K562 (cell line): Measurements from ENCODE around the gene DNAL4. TPM values are rescaled to one million over a fixed set of nuclear protein-coding genes. Genes with fewer than 3 reads are reported as not detected.

Source experiments
- BRF2 ChIP-seq: IDR thresholded peaks from 3 replicates; pipeline ENCODE4 v1.6.1; 2011; ENCODE audit warnings: borderline replicate concordance, mild to moderate bottlenecking; ENCODE audit not compliant: insufficient read length, insufficient read depth
- CREM ChIP-seq: IDR thresholded peaks from 2 replicates; pipeline ENCODE4 v1.6.1; 2014; ENCODE audit warnings: antibody characterized with exemption, low read depth
- DNMT1 ChIP-seq: fragments of 450-650 bp; IDR thresholded peaks from 2 replicates; pipeline ENCODE4 v1.6.1; 2016; ENCODE audit warnings: antibody characterized with exemption, mild to moderate bottlenecking
- FOXJ2 ChIP-seq: fragments of 200-800 bp; sonication (Bioruptor generic); IDR thresholded peaks from 2 replicates; pipeline ENCODE4 v1.6.1; 2016; ENCODE audit warnings: missing genetic modification characterization, missing compliant biosample characterization
- HMGN3 ChIP-seq: IDR thresholded peaks from 2 replicates; pipeline ENCODE4 v1.6.1; 2011; ENCODE audit warnings: borderline replicate concordance, low read depth, mild to moderate bottlenecking, mixed read lengths, low read length; ENCODE audit not compliant: insufficient read length; ENCODE audit errors: extremely low read depth
- HNRNPUL1 ChIP-seq: fragments of 200-400 bp; formaldehyde crosslinking; IDR thresholded peaks from 2 replicates; pipeline ENCODE4 v1.6.1; 2017; ENCODE audit warnings: low read length
- MEF2D ChIP-seq: conservative IDR thresholded peaks from 2 replicates; pipeline ENCODE4 v1.6.1; 2016; ENCODE audit warnings: low read depth, missing genetic modification characterization, missing compliant biosample characterization
- NCOA6 ChIP-seq: fragments of 450-650 bp; IDR thresholded peaks from 2 replicates; pipeline ENCODE4 v1.6.1; 2017; ENCODE audit warnings: mild to moderate bottlenecking
- NEUROD1 ChIP-seq: fragments of 150-350 bp; IDR thresholded peaks from 2 replicates; pipeline ENCODE4 v1.6.1; 2014; ENCODE audit warnings: borderline replicate concordance, low read length, low read depth; ENCODE audit not compliant: partially characterized antibody
- NFIC ChIP-seq: fragments of 450-650 bp; IDR thresholded peaks from 2 replicates; pipeline ENCODE4 v1.6.1; 2017; ENCODE audit warnings: mild to moderate bottlenecking, inconsistent platforms
- PHF20 ChIP-seq: fragments of 450-650 bp; IDR thresholded peaks from 2 replicates; pipeline ENCODE4 v1.6.1; 2018; ENCODE audit not compliant: partially characterized antibody
- RBM39 ChIP-seq: fragments of 200-400 bp; formaldehyde crosslinking; optimal IDR thresholded peaks from 2 replicates; pipeline ENCODE3; 2018; ENCODE audit warnings: low read depth, low read length
- SETDB1 ChIP-seq: IDR thresholded peaks from one replicate; pipeline ENCODE4 v1.6.1; 2012; ENCODE audit warnings: low read length, control low read depth, inconsistent platforms
- SPI1 ChIP-seq: IDR thresholded peaks from 2 replicates; pipeline ENCODE4 v1.6.1; 2011; ENCODE audit warnings: low read depth, low read length, control low read depth, borderline replicate concordance
- ZC3H8 ChIP-seq: fragments of 450-650 bp; IDR thresholded peaks from 2 replicates; pipeline ENCODE4 v1.6.1; 2017
- ZNF318 ChIP-seq, 2 experiments: fragments of 450-650 bp; IDR thresholded peaks; 2 replicates each; pipeline ENCODE4 v1.6.1; 2016; ENCODE audit warnings: mild to moderate bottlenecking in 2 of 2, borderline replicate concordance in 1 of 2, low read depth in 1 of 2, moderate library complexity in 1 of 2
- ZNF75A ChIP-seq: fragments of 450-650 bp; formaldehyde crosslinking; IDR thresholded peaks from 2 replicates; pipeline ENCODE4 v1.4.0; 2020; ENCODE audit warnings: mild to moderate bottlenecking
- ZSCAN32 ChIP-seq: fragments of 450-650 bp; formaldehyde crosslinking; IDR thresholded peaks from 2 replicates; pipeline ENCODE4 v1.4.0; 2020; ENCODE audit warnings: mild to moderate bottlenecking, moderate library complexity
- polyA plus RNA-seq, 8 experiments: library from polyadenylated mRNA; depleted of rRNA in 4 of 8; stranded (reverse) in 5 of 8; unstranded in 3 of 8; fragments of >200 nt; fragmentation: Nextera tagmentation in 2 of 8; fragmentation: Illumina TruSeq in 1 of 8; extraction: Ambion mirVana in 2 of 8; extraction: Trizol in 1 of 8; gene quantifications; 2 replicates each; pipeline versions ENCODE4 v1.2.1 to v1.2.3, GENCODE V29; 2011 to 2014; ENCODE audit warnings: inconsistent platforms in 1 of 8, missing spikeins in 1 of 8
- total RNA-seq, 7 experiments: library from RNA; depleted of rRNA in 6 of 7; stranded (reverse); fragments of >200 nt in 6 of 7; fragmentation: Illumina TruSeq in 2 of 7; extraction: Trizol in 2 of 7; gene quantifications; 2 replicates each; pipeline versions ENCODE4 v1.2.1 to v1.2.3, GENCODE V29; 2011 to 2021; ENCODE audit warnings: low replicate concordance in 1 of 7
- TF ChIP-seq, protein P1 (sequence below): sonication (generic); formaldehyde crosslinking; IDR thresholded peaks from 2 replicates; pipeline ENCODE4 v1.8.0; 2022; ENCODE audit warnings: mild to moderate bottlenecking, low read depth, missing genetic modification reagents
- TF ChIP-seq, protein P2 (sequence below): fragments of 250-450 bp; sonication (Bioruptor Pico); IDR thresholded peaks from 2 replicates; pipeline ENCODE4 v1.8.0; 2021; ENCODE audit warnings: moderate library complexity, mild to moderate bottlenecking, inconsistent platforms

DNAL4 gene
- total and polyA plus RNA-seq, 9 of the 15 experiments (the other 6 are each of a cell fraction or from before 2014, with no cell fraction given), result 0.20 to 9.4 (median 5.2) TPM

- TF ChIP-seq RBM39 (no peak), SETDB1 (no peak), SPI1 (no peak), CREM (no peak), PHF20 (no peak), HNRNPUL1 (no peak), ZNF318 (IDR thresholded peaks at IDR 0.05; ENCODE audit: borderline replicate concordance in 1 of 2, low read depth in 1 of 2) (no peak), NCOA6 (peak; percentile 73; the same call in 1 of the 2 replicates), NEUROD1 (no peak), FOXJ2 (no peak), ZNF75A (CRISPR knock-in tag) (no peak), ZSCAN32 (CRISPR knock-in tag) (no peak), ZC3H8 (no peak), HMGN3 (peak; percentile 63), BRF2 (no peak), MEF2D (no peak), DNMT1 (no peak), NFIC (peak; percentile 37; the same call in 1 of the 2 replicates)
- TF ChIP-seq, protein P1, sequence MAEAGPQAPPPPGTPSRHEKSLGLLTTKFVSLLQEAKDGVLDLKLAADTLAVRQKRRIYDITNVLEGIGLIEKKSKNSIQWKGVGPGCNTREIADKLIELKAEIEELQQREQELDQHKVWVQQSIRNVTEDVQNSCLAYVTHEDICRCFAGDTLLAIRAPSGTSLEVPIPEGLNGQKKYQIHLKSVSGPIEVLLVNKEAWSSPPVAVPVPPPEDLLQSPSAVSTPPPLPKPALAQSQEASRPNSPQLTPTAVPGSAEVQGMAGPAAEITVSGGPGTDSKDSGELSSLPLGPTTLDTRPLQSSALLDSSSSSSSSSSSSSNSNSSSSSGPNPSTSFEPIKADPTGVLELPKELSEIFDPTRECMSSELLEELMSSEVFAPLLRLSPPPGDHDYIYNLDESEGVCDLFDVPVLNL, result no peak
- TF ChIP-seq, protein P2, sequence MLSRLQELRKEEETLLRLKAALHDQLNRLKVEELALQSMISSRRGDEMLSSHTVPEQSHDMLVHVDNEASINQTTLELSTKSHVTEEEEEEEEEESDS (CRISPR knock-in tag), result no peak
Measured at GRCh38 chr22:38843201-38843656, 49.3 kb upstream of the DNAL4 start (continued).
